Endometrial microvascular endothelial cells (primary cell): ENCODE data around the gene CNOT10. TPM values are rescaled to one million over a fixed set of nuclear protein-coding genes. Genes with fewer than 3 reads are reported as not detected.
"Not testable (repeated sequence)": the region's sequence is repeated elsewhere in the genome, so short reads cannot be mapped to it uniquely, and the experiment has no call there.

Experiments
- in situ Hi-C: cut with HindIII; loops from 2 replicates; pipeline ENCODE4 v1.10.0; 2017; ENCODE audit warnings: low sequenced_read_pairs, low pct_unique_long_range_greater_than_20kb; ENCODE audit errors: inconsistent ontology term
- total RNA-seq: library from RNA; depleted of rRNA; stranded (reverse); fragments of >200 nt; gene quantifications from one replicate; pipeline ENCODE4 v1.2.3, GENCODE V29; 2015; ENCODE audit errors: inconsistent ontology term

The CNOT10 gene, protein sequence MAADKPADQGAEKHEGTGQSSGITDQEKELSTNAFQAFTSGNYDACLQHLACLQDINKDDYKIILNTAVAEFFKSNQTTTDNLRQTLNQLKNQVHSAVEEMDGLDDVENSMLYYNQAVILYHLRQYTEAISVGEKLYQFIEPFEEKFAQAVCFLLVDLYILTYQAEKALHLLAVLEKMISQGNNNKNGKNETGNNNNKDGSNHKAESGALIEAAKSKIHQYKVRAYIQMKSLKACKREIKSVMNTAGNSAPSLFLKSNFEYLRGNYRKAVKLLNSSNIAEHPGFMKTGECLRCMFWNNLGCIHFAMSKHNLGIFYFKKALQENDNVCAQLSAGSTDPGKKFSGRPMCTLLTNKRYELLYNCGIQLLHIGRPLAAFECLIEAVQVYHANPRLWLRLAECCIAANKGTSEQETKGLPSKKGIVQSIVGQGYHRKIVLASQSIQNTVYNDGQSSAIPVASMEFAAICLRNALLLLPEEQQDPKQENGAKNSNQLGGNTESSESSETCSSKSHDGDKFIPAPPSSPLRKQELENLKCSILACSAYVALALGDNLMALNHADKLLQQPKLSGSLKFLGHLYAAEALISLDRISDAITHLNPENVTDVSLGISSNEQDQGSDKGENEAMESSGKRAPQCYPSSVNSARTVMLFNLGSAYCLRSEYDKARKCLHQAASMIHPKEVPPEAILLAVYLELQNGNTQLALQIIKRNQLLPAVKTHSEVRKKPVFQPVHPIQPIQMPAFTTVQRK
- 14.8 TPM for total RNA-seq

DNA sequence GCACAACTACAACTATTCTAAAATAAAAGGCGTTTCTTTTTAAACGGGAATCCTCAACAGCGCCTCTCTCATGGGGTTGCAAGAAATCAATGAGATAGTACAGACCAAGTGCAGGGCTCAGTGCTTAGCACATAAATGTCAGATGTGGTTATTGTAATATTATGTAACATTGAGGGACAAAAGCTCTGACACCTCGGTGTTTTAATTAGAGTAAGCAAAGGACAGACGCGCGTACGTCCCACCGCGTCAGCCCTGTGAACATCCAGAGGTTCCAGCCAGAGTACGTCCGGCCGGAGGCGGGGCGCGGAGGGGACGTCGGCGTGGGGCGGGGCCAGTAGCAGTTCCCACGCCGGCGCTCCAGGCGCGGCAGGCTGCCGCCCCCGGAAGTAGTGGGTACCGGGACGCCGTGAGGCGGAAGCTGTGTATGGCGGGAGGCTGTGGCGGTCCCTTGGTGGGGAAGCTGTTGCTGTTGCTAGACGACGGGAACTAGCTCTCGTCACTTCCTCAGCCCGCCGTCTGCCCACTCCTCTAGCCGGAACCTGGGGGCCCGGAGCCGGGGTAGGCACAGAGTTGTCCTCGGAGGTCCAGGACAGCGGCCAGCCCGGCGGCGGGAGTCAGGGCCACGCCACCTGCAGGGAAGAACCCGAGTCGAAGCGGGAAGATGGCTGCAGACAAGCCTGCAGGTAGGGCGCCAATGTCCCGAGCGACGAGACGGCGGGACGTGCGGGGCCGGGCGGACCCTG is at the start of gene CNOT10:
Gene CNOT10 (plus strand): TSS at position 389 of the 743 bp plus-strand sequence. CDS start 273 bp downstream, at position 662.
- in situ Hi-C loops: no loop called here

DNA sequence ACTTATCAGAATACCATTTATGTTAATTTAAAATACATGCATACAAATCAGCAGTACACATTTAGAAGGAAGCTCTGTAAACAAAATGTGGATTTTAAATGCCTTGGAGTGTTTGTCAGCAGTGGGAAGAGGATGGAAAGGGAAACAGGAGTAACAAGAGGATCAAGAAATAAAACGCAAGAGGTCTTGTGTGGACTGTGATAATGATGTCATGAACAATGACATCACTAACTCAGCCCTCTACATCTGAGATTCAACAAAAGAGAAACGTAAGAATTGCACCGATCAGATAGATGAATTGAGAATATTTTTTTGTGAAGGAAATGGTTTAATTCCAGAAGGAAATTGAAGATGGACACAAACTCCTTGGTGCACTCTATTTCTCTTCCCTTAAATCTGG is 44.0 kb upstream of the CNOT10 start:
- in situ Hi-C loops: no loop called here

GRCh38 chr3:32641356-32641755 is 43.6 kb upstream of the CNOT10 start:
- in situ Hi-C loops: no loop called here

DNA sequence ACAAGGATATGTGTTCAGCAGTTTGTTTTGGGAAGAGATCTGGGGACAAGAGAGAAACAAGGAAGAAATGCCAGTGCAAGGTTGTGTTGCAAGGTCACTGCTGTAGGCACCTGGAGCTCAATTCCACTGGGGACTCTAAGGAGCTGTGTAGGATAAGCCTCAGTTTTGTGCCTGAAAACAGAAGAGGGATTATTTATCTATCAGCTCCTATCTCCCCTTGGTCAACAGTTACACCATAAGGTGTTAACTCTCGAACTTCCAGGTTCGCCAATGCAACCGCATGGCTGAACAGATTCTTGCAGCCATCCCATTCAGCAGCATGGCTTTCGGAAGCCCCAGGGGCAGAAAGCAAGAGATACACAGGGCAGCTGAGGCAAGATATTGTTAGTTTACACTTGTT is 41.6 kb upstream of the CNOT10 start:
- in situ Hi-C loops: no loop called here

GRCh38 chr3:32643816-32644215 is 41.2 kb upstream of the CNOT10 start:
- in situ Hi-C loops: no loop called here

DNA sequence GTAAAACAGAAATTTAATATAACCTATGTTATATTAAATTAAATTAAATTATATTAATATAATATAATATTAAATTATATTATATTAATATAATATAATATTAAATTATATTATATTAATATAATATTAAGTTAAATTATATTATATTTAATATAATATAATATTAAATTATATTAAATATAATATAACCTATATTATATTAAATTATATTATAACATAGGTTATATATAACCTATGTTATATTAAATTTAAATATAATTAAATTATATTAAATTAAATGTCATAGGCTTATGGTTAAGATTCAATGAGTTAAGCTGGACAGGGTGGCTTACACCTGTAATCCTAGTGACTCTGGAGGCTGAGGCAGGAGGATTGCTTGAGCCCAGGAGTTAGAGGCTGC is 40.6 kb upstream of the CNOT10 start:
- in situ Hi-C loops: no loop called here

DNA sequence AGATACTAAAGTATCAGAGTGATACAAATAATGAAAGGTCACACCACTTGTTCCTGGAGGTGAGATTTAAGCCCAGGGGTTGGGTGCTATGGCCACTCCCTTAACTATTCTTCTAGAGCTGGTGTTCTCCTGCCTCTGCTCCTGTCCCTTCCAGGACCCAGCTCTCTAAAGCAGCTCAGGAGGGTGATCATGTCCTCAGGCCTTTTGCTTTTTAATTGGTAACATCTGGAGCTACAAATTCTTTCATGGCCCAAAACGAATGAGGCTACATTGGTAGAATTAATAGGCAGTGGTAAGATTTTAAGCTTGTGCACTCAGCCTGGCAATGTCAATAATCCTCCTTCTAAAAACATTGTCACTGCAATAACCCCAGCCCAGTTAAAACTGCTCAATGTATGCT is 38.2 kb upstream of the CNOT10 start:
- in situ Hi-C loops: no loop called here

DNA sequence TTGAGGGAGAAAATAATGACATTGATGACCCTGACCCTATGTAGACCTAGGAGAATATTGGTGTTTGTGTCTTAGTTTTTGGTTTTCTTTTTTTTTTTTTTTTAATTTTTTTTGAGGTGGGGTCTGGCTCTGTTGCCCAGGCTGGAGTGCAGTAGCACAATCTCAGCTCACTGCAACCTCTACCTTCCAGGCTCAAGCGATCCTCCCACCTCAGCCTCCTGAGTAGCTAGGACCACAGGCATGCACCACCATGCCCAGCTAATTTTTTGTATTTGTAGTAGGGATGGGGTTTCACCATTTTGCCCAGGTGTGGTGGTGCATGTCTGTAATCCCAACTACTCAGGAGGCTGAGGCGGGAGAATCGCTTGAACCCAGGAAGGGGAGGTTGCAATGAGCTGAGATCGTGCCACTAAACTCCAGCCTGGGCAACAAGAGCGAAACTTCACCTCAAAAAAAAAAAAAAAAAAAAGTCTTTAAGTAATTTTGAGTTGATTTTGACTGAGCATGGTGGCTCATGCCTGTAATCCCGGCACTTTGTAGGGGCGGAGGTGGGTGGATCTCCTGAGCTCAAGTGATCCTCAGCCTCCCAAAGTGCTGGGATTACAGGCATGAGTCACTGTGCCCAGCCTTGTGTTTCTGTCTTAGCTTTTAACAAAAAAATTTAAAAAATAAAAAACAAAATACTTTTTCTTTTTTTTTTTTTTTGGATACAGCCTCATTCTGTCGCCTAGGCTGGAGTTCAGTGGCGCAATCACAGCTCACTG is 32.5 kb upstream of the CNOT10 start:
- in situ Hi-C loops: not testable (repeated sequence)

DNA sequence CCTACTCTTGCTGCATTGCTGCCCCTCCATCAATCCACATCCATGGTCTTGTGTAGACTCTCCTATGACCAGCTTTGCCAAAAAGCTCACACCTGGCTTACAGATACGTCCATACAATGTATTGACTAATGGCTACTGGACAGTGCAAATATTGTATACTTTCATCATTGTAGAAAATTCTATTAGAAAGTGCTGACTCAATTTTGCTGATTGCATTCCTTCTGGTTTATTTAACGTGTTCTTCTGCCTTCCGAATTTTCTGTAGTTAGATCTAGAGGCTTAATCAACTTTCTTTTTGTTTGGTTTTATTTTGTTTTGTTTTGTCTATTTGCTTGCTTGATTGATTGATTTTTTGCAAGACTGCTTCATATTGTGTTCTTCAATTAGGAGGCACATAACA is 29.8 kb upstream of the CNOT10 start:
- in situ Hi-C loops: no loop called here

DNA sequence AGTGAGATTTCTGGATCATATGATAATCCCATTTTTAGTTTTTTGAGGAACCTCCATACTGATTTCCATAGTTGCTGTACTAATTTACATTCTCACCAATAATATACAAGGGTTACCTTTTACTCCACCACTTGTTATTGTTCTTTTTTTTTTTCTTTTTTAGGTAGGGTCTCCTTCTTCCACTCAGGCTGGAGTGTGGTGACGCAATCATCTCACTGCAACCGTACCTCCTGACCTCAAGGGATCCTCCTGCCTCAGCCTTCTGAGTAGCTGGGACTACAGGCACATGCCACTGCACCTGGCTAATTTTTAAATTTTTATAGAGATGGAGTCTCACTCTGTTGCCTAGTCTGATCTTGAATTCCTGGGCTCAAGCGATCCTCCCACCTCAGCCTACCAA is 24.4 kb upstream of the CNOT10 start:
- in situ Hi-C loops: no loop called here

DNA sequence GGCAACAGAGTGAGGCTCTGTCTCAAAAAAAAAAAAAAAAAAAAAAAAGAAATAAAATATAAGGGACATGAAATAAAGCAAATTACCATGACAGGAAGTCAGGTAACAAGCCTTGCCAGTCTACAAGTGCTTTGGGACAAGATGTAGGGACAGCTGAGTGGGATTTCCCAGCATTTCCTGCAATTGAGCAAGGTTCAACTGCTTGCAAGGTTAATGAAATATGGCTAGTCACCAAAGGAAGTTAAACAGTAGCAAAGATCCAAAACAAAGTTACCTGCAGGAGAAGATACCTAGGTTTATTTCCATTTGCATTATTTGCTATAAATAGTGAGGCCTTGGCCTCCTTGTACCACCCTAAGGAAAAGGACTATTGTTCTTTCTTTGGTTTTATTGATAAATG is 22.3 kb upstream of the CNOT10 start:
- in situ Hi-C loops: no loop called here

DNA sequence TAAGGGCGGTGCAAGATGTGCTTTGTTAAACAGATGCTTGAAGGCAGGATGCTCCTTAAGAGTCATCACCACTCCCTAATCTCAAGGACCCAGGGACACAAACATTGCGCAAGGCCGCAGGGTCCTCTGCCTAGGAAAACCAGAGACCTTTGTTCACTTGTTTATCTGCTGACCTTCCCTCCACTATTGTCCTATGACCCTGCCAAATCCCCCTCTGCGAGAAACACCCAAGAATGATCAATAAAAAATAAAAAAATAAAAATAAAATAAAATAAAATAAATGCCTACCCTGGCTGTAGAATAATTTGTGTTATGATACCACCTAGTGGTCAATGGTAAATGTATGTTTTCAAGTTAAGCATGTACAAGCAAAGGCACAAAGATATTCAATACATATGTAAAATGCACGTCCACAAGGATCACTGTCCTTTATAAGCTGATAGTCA is 20.3 kb upstream of the CNOT10 start:
- in situ Hi-C loops: not testable (repeated sequence)

- in situ Hi-C loops: no loop called here
Measured at GRCh38 chr3:32667072-32667582, 17.9 kb upstream of the CNOT10 start.

- in situ Hi-C loops: not testable (repeated sequence)
Measured at GRCh38 chr3:32669226-32669625, 15.8 kb upstream of the CNOT10 start.

GRCh38 chr3:32673730-32674129 is 11.3 kb upstream of the CNOT10 start:
- in situ Hi-C loops: not testable (repeated sequence)

DNA sequence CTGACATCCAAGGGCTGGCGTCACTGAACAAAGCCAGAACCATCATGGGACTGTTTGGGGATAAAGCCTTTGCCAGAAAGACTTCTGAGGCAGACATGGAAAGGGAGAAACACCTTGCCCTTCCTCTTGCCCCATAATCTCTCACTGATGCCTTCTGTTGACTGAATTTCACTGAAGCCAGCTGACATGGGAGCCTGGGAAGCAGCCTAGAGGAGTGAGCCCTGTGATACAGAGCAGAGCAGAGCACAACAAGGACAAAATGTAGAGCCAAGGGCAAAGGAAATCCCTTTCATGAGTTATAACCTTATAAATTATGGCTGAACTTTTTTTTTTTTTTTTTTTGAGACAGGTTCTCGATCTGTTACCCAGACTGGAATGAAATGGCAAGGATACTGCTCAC is 9.8 kb upstream of the CNOT10 start:
- in situ Hi-C loops: no loop called here

GRCh38 chr3:32675650-32676049 is 9.3 kb upstream of the CNOT10 start:
- in situ Hi-C loops: no loop called here

DNA sequence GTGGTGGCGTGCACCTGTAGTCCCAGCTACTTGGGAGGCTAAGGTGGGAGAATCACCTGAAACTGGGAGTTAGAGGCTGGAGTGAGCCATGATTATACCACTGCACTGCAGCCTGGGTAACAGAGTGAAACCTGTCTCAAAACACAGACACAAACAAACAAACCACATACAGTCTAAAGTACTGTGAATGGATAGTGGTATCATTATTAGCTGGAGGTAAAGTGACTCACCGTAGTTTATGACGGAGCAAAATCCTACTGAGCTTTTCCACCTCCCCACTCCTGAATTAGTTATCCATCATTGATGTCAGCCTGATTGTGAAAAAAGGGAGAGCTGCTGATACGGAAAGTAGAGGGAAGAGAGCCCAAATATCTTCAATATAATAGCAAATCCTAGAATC is 3.2 kb upstream of the CNOT10 start:
- in situ Hi-C loops: no loop called here
